Liver (tissue), 9 donors: ENCODE data around the gene BCL2L13. TPM values are rescaled to one million over a fixed set of nuclear protein-coding genes. Genes with fewer than 3 reads are reported as not detected.

Experiments
- DNase-seq: peaks from one replicate; pipeline ENCODE4 v3.0.0-alpha.2; 2017; ENCODE audit warnings: low spot score
- H3K27ac ChIP-seq, 2 donors: one replicate each; pipeline ENCODE4 v1.7.0; 2013; ENCODE audit warnings: inconsistent platforms in 2 of 2, low read length in 2 of 2, control low read depth in 1 of 2, low read depth in 1 of 2, mild to moderate bottlenecking in 1 of 2
- H3K27me3 ChIP-seq, 4 donors: one replicate each; pipeline versions ENCODE4 v1.6.1 to v1.7.0; 2013; ENCODE audit warnings: low read length in 3 of 4, inconsistent platforms in 1 of 4, mild to moderate bottlenecking in 1 of 4, moderate library complexity in 1 of 4; ENCODE audit not compliant: control insufficient read depth in 4 of 4, insufficient read depth in 4 of 4
- H3K36me3 ChIP-seq, 4 donors: one replicate each; pipeline versions ENCODE4 v1.6.1 to v1.7.0; 2013; ENCODE audit warnings: low read length in 3 of 4, mild to moderate bottlenecking in 3 of 4, low read depth in 1 of 4, moderate library complexity in 1 of 4; ENCODE audit not compliant: control insufficient read depth in 4 of 4, insufficient read depth in 3 of 4
- H3K4me1 ChIP-seq, 4 donors: one replicate each; pipeline versions ENCODE4 v1.6.1 to v1.7.0; 2013; ENCODE audit warnings: low read length in 3 of 4, mild to moderate bottlenecking in 3 of 4, moderate library complexity in 1 of 4; ENCODE audit not compliant: control insufficient read depth in 4 of 4, insufficient read depth in 4 of 4
- H3K4me3 ChIP-seq, 3 donors: one replicate each; pipeline versions ENCODE4 v1.6.1 to v1.7.0; 2013; ENCODE audit warnings: low read length in 3 of 3, control low read depth in 1 of 3, low read depth in 1 of 3, mild to moderate bottlenecking in 1 of 3
- H3K9ac ChIP-seq, 2 donors: one replicate each; pipeline ENCODE4 v1.7.0; 2013; ENCODE audit warnings: low read length in 2 of 2, mild to moderate bottlenecking in 2 of 2, moderate library complexity in 2 of 2, control low read depth in 1 of 2, low read depth in 1 of 2
- H3K9me3 ChIP-seq, 4 donors: one replicate each; pipeline versions ENCODE4 v1.6.1 to v1.7.0; 2013; ENCODE audit warnings: low read length in 3 of 4; ENCODE audit not compliant: control insufficient read depth in 4 of 4
- ATF3 ChIP-seq: IDR thresholded peaks from 2 replicates; pipeline ENCODE4 v1.6.1; 2016; ENCODE audit warnings: antibody characterized with exemption
- CTCF ChIP-seq: fragments of 150-350 bp; IDR thresholded peaks from 2 replicates; pipeline ENCODE4 v1.5.1; 2017; ENCODE audit warnings: improper control_type of control experiment, low read depth, low read length; ENCODE audit not compliant: missing input control
- EGR1 ChIP-seq, 2 donors: IDR thresholded peaks; 2 replicates each; pipeline ENCODE4 v1.6.1; 2016 to 2018; ENCODE audit warnings: antibody characterized with exemption in 2 of 2, low read depth in 2 of 2
- FOXA1 ChIP-seq: IDR thresholded peaks from 2 replicates; pipeline ENCODE4 v1.6.1; 2016; ENCODE audit warnings: antibody characterized with exemption
- FOXA2 ChIP-seq: IDR thresholded peaks from 2 replicates; pipeline ENCODE4 v1.6.1; 2016; ENCODE audit warnings: antibody characterized with exemption
- GABPA ChIP-seq, 2 donors: IDR thresholded peaks in 1 of 2; conservative IDR thresholded peaks in 1 of 2; 2 replicates each; pipeline ENCODE4 v1.6.1; 2016; ENCODE audit warnings: antibody characterized with exemption in 2 of 2, mild to moderate bottlenecking in 1 of 2, moderate library complexity in 1 of 2
- HNF4A ChIP-seq, 2 donors: conservative IDR thresholded peaks; 2 replicates each; pipeline ENCODE4 v1.6.1; 2016; ENCODE audit warnings: antibody characterized with exemption in 2 of 2, mild to moderate bottlenecking in 2 of 2
- HNF4G ChIP-seq: IDR thresholded peaks from 2 replicates; pipeline ENCODE4 v1.6.1; 2016; ENCODE audit warnings: antibody characterized with exemption
- JUND ChIP-seq, 2 donors: IDR thresholded peaks; 2 replicates each; pipeline ENCODE4 v1.6.1; 2016; ENCODE audit warnings: antibody characterized with exemption in 2 of 2
- NR2F2 ChIP-seq: IDR thresholded peaks from 2 replicates; pipeline ENCODE4 v1.6.1; 2016; ENCODE audit warnings: antibody characterized with exemption
- RAD21 ChIP-seq, 2 donors: IDR thresholded peaks; 2 replicates each; pipeline ENCODE4 v1.6.1; 2016; ENCODE audit warnings: antibody characterized with exemption in 2 of 2, mild to moderate bottlenecking in 2 of 2
- RXRA ChIP-seq, 2 donors: IDR thresholded peaks; 2 replicates each; pipeline ENCODE4 v1.6.1; 2017 to 2018; ENCODE audit warnings: antibody characterized with exemption in 2 of 2, mild to moderate bottlenecking in 1 of 2
- SP1 ChIP-seq: IDR thresholded peaks from 2 replicates; pipeline ENCODE4 v1.6.1; 2018; ENCODE audit warnings: antibody characterized with exemption, mild to moderate bottlenecking
- TAF1 ChIP-seq: conservative IDR thresholded peaks from 2 replicates; pipeline ENCODE4 v1.6.1; 2016; ENCODE audit warnings: antibody characterized with exemption, mild to moderate bottlenecking
- YY1 ChIP-seq: IDR thresholded peaks from 2 replicates; pipeline ENCODE4 v1.6.1; 2016; ENCODE audit warnings: antibody characterized with exemption, mild to moderate bottlenecking
- WGBS: extraction: QIAGEN DNeasy Blood & Tissue Kit; methylation state at CpG from one replicate; pipeline ENCODE4 v1.1.7; 2013; 5-methylcytosine and 5-hydroxymethylcytosine counted together
- polyA plus RNA-seq, 2 donors: library from polyadenylated mRNA; stranded (reverse) in 1 of 2; unstranded in 1 of 2; fragments of 200-250 nt in 1 of 2; fragments of >200 nt in 1 of 2; fragmentation: Nextera tagmentation in 1 of 2; extraction: Ambion mirVana in 1 of 2; gene quantifications; one replicate each; pipeline versions ENCODE4 v1.2.1 to v1.2.3, GENCODE V29; 2013 to 2015
- total RNA-seq, 2 donors: library from RNA; depleted of rRNA; stranded (reverse); fragments of >200 nt; gene quantifications; one replicate each; pipeline ENCODE4 v1.2.3, GENCODE V29; 2014
- TF ChIP-seq, protein P1 (sequence below): IDR thresholded peaks from 2 replicates; pipeline ENCODE4 v1.6.1; 2016; ENCODE audit warnings: antibody characterized with exemption
- TF ChIP-seq, protein P2 (sequence below): IDR thresholded peaks from 2 replicates; pipeline ENCODE4 v1.6.1; 2016; ENCODE audit warnings: antibody characterized with exemption, mild to moderate bottlenecking
- TF ChIP-seq, protein P3 (sequence below): IDR thresholded peaks from 2 replicates; pipeline ENCODE4 v1.6.1; 2016; ENCODE audit warnings: antibody characterized with exemption
- donor health status: healthy.
- donor health status: healthy.
- donor health status: healthy.
- donor health status: healthy.
- donor health status: healthy.

BCL2L13 gene
- total and polyA plus RNA-seq, 4 donors, result 22.3 to 31.8 (median 24.5) TPM

GRCh38 chr22:17741866-17742526 lies 103.4 kb downstream of the BCL2L13 start:
- Histone ChIP-seq H3K27me3 (no peaks in the 10 kb centered on the region), H3K36me3 (peaks cover 0 to 19% (median 10%) of the 10 kb centered on the region in 4 donors), H3K9ac (no peak overlapping the region), H3K4me3 (no peak overlapping the region), H3K9me3 (no peaks in the 10 kb centered on the region), H3K27ac (no peak overlapping the region), H3K4me1 (peaks cover 0 to 12% (median 3%) of the 10 kb centered on the region in 4 donors)
- no peak for DNase-seq
- TF ChIP-seq, protein P1, sequence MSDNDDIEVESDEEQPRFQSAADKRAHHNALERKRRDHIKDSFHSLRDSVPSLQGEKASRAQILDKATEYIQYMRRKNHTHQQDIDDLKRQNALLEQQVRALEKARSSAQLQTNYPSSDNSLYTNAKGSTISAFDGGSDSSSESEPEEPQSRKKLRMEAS, result no peak
- TF ChIP-seq JUND (IDR thresholded peaks at IDR 0.05), result no peak
- no peak for TF ChIP-seq CTCF
- TF ChIP-seq GABPA (IDR thresholded peaks at IDR 0.05 in 1 of 2, conservative IDR thresholded peaks at IDR 0.05 in 1 of 2), result no peak
- TF ChIP-seq FOXA1, result no peak
- no peak for TF ChIP-seq HNF4A (conservative IDR thresholded peaks at IDR 0.05)
- TF ChIP-seq, protein P2, sequence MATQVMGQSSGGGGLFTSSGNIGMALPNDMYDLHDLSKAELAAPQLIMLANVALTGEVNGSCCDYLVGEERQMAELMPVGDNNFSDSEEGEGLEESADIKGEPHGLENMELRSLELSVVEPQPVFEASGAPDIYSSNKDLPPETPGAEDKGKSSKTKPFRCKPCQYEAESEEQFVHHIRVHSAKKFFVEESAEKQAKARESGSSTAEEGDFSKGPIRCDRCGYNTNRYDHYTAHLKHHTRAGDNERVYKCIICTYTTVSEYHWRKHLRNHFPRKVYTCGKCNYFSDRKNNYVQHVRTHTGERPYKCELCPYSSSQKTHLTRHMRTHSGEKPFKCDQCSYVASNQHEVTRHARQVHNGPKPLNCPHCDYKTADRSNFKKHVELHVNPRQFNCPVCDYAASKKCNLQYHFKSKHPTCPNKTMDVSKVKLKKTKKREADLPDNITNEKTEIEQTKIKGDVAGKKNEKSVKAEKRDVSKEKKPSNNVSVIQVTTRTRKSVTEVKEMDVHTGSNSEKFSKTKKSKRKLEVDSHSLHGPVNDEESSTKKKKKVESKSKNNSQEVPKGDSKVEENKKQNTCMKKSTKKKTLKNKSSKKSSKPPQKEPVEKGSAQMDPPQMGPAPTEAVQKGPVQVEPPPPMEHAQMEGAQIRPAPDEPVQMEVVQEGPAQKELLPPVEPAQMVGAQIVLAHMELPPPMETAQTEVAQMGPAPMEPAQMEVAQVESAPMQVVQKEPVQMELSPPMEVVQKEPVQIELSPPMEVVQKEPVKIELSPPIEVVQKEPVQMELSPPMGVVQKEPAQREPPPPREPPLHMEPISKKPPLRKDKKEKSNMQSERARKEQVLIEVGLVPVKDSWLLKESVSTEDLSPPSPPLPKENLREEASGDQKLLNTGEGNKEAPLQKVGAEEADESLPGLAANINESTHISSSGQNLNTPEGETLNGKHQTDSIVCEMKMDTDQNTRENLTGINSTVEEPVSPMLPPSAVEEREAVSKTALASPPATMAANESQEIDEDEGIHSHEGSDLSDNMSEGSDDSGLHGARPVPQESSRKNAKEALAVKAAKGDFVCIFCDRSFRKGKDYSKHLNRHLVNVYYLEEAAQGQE, result no peak
- TF ChIP-seq SP1, result no peak
- TF ChIP-seq, protein P3, sequence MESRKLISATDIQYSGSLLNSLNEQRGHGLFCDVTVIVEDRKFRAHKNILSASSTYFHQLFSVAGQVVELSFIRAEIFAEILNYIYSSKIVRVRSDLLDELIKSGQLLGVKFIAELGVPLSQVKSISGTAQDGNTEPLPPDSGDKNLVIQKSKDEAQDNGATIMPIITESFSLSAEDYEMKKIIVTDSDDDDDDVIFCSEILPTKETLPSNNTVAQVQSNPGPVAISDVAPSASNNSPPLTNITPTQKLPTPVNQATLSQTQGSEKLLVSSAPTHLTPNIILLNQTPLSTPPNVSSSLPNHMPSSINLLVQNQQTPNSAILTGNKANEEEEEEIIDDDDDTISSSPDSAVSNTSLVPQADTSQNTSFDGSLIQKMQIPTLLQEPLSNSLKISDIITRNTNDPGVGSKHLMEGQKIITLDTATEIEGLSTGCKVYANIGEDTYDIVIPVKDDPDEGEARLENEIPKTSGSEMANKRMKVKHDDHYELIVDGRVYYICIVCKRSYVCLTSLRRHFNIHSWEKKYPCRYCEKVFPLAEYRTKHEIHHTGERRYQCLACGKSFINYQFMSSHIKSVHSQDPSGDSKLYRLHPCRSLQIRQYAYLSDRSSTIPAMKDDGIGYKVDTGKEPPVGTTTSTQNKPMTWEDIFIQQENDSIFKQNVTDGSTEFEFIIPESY, result no peak
- TF ChIP-seq FOXA2, result no peak
- no peak for TF ChIP-seq EGR1 (IDR thresholded peaks at IDR 0.05; ENCODE audit: low read depth in 2 of 2)
- no peak for TF ChIP-seq ATF3
- TF ChIP-seq TAF1, result no peak
- no peak for TF ChIP-seq HNF4G
- no peak for TF ChIP-seq RXRA (IDR thresholded peaks at IDR 0.05)
- no peak for TF ChIP-seq RAD21 (IDR thresholded peaks at IDR 0.05)
- TF ChIP-seq NR2F2, result no peak
- no peak for TF ChIP-seq YY1
- WGBS, result 76% methylated on average over 18 of the region's 18 CpGs
